Esophagus muscularis mucosa (tissue), 3 donors: ENCODE results near the gene CRYGB.

Experiments used
- CTCF ChIP-seq, 3 experiments: fragments of 200-600 bp in 2 of 3; fragments of 450-650 bp in 1 of 3; sonication (generic) in 2 of 3; IDR thresholded peaks; one replicate each; pipeline ENCODE4 v1.5.1; 2017 to 2019; ENCODE audit warnings: antibody characterized with exemption in 3 of 3, mild to moderate bottlenecking in 2 of 3, moderate library complexity in 1 of 3
- POLR2AphosphoS5 ChIP-seq, 2 donors: sonication (generic); formaldehyde crosslinking; IDR thresholded peaks; one replicate each; pipeline ENCODE4 v1.6.1; 2017; ENCODE audit warnings: antibody characterized with exemption in 2 of 2

GRCh38 chr2:208192611-208193236, 46.8 kb upstream of the CRYGB start:
- TF ChIP-seq CTCF (IDR thresholded peaks at IDR 0.05) = no peak
- no peak for TF ChIP-seq POLR2AphosphoS5 (IDR thresholded peaks at IDR 0.05)
